Endodermal cell (in vitro differentiated cells): ENCODE data around the gene GRIK3. TPM values are rescaled to one million over a fixed set of nuclear protein-coding genes. Genes with fewer than 3 reads are reported as not detected.

ENCODE experiments used
- DNase-seq: peaks from one replicate; pipeline ENCODE4 v3.0.0-alpha.2; 2017
- H3K27ac ChIP-seq: 2 replicates; pipeline ENCODE4 v1.5.1; 2013; ENCODE audit warnings: mild to moderate bottlenecking, low read depth, low read length, moderate library complexity
- H3K27me3 ChIP-seq: 2 replicates; pipeline ENCODE4 v1.6.1; 2013; ENCODE audit warnings: mild to moderate bottlenecking, low read length, moderate library complexity; ENCODE audit not compliant: insufficient read depth, control insufficient read depth, poor library complexity, severe bottlenecking
- H3K36me3 ChIP-seq: 2 replicates; pipeline ENCODE4 v1.7.0; 2013; ENCODE audit warnings: mild to moderate bottlenecking, low read length, moderate library complexity; ENCODE audit not compliant: control insufficient read depth, insufficient read depth
- H3K4me1 ChIP-seq: one replicate; pipeline ENCODE4 v1.7.0; 2013; ENCODE audit warnings: low read length; ENCODE audit not compliant: control insufficient read depth, insufficient read depth
- H3K4me3 ChIP-seq: 2 replicates; pipeline ENCODE4 v1.5.1; 2013; ENCODE audit warnings: mild to moderate bottlenecking, low read length, moderate library complexity
- H3K9ac ChIP-seq: 2 replicates; pipeline ENCODE4 v1.6.1; 2013; ENCODE audit warnings: mild to moderate bottlenecking, low read length, moderate library complexity; ENCODE audit not compliant: poor library complexity, severe bottlenecking; ENCODE audit errors: extremely low read depth
- H3K9me3 ChIP-seq: 2 replicates; pipeline ENCODE4 v1.6.1; 2013; ENCODE audit warnings: mild to moderate bottlenecking, low read length, moderate library complexity; ENCODE audit not compliant: control insufficient read depth
- H3K27ac Mint-ChIP-seq: 2 replicates; pipeline ENCODE4 v1.8.0; 2020; ENCODE audit warnings: mixed read lengths
- H3K27me3 Mint-ChIP-seq: 2 replicates; pipeline ENCODE4 v1.8.0; 2021; ENCODE audit warnings: mild to moderate bottlenecking, mixed read lengths; ENCODE audit not compliant: insufficient read depth
- H3K36me3 Mint-ChIP-seq: 2 replicates; pipeline ENCODE4 v1.8.0; 2020; ENCODE audit warnings: low read depth, mixed read lengths
- H3K4me1 Mint-ChIP-seq: 2 replicates; pipeline ENCODE4 v1.8.0; 2020; ENCODE audit warnings: mixed read lengths
- H3K4me3 Mint-ChIP-seq: 2 replicates; pipeline ENCODE4 v1.8.0; 2020; ENCODE audit warnings: mild to moderate bottlenecking, moderate library complexity, mixed read lengths
- H3K9me3 Mint-ChIP-seq: 2 replicates; pipeline ENCODE4 v1.8.0; 2020; ENCODE audit warnings: mild to moderate bottlenecking, mixed read lengths
- CTCF ChIP-seq: fragments of 200-600 bp; sonication (generic); conservative IDR thresholded peaks from 2 replicates; pipeline ENCODE4 v1.5.0; 2021; ENCODE audit warnings: antibody characterized with exemption, mild to moderate bottlenecking
- WGBS, 2 experiments: methylation state at CpG; one replicate each; pipeline versions ENCODE4 v1.1.5 to v1.1.7; 2013; ENCODE audit warnings: missing lambda C conversion rate in 2 of 2, mixed read lengths in 1 of 2; ENCODE audit not compliant: insufficient coverage in 1 of 2, insufficient read length in 1 of 2; 5-methylcytosine and 5-hydroxymethylcytosine counted together
- total RNA-seq, 2 donors: library from RNA; stranded (reverse); fragmentation: NEBNext Ultra II Directional in 1 of 2; extraction: Animal tissue kit (Norgen Biotek cat#: 25700) in 1 of 2; gene quantifications; 2 replicates in 1 of 2; 3 replicates in 1 of 2; pipeline ENCODE4 v1.2.1, GENCODE V29; 2021

Gene GRIK3
- total RNA-seq, 2 donors from 2014 or later, result 13.4 to 32.4 TPM

DNA sequence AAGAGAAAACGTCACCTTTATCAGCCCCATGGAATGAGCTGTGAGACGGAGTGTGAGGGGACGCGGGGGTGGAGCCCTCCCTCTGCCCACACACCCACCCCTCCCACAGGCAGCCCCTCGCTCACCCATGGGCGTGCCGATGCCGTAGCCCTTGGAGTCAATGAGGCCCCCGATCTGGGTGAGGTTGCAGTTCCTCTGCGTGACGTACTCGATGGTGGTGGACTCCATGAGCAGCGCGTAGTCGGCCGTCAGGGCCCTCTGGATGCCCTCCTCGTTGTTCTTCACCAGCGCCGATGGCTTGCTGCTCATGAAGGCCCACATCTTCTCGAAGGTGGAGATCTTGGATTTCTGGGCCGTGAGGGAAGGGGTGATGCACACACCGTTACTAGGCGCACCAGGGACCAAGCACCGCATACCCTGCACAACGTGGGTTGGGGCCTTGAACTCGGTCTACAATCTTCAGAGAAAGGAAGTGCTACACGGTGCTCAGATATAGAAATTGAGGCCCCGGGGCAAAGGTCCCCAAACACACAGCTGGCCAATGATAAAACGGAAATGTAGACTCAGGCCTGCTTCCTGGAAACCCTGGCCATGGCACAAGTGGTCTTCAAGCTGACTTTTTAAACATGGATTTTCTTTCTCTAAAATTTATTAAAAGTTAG, 228.2 kb downstream of the GRIK3 start:
- Histone ChIP-seq H3K4me1 (no peaks in the 10 kb centered on the region), H3K9ac (no peak overlapping the region), H3K36me3 (no peaks in the 10 kb centered on the region), H3K9me3 (no peaks in the 10 kb centered on the region), H3K4me3 (no peak overlapping the region), H3K27me3 (no peaks in the 10 kb centered on the region), H3K27ac (no peak overlapping the region)
- 93 to 95% methylated on average over 25 to 29 of the region's 29 CpGs for WGBS, 2 experiments
- no peak overlapping the region for H3K4me3 Mint-ChIP-seq
- peaks cover 6% of the 10 kb centered on the region for H3K4me1 Mint-ChIP-seq
- no peaks in the 10 kb centered on the region for H3K9me3 Mint-ChIP-seq
- H3K27me3 Mint-ChIP-seq, result peaks cover 5% of the 10 kb centered on the region
- peaks cover 7% of the 10 kb centered on the region for H3K36me3 Mint-ChIP-seq
- DNase-seq, result no peak
- TF ChIP-seq CTCF, result no peak
- no peak overlapping the region for H3K27ac Mint-ChIP-seq

DNA sequence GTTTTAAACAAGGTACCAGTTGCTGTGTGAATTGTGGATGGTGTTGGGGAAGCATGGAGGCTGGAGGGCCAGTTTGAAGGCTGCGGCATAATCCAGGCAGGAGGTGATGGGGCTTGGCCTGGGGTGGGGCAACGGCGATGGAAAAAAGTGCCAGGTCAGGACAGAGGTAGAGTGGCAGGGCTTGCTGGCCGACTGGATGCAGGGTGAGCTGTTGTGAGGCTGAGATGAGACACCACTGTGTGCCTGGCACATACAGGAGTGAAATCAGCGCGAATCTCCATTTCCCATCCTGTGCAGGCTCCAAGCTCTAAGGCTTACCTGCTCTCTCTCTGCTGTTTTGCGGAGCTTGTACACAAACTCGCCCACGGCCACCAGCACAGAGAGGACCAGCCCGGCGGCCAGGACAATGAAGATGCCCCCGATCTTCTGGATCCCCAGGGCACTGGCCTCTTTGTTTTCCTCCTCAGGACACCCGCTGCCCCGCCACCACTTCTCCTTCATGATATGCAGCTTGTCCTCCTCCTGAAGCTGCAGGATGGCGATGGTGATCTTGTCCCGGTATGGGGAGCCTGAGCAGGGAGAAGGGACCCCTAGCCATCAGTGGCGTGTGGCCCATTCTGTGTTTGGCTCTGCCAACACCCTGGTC, 229.5 kb downstream of the GRIK3 start:
- no peaks in the 10 kb centered on the region for H3K4me1 ChIP-seq
- no peak overlapping the region for H3K4me3 ChIP-seq
- 92 to 100% methylated on average over 7 to 17 of the region's 17 CpGs for WGBS, 2 experiments
- peaks cover 7% of the 10 kb centered on the region for H3K36me3 Mint-ChIP-seq
- H3K27me3 ChIP-seq, result no peaks in the 10 kb centered on the region
- no peak for DNase-seq
- H3K9ac ChIP-seq, result no peak overlapping the region
- H3K9me3 ChIP-seq, result no peaks in the 10 kb centered on the region
- TF ChIP-seq CTCF, result no peak
- no peak overlapping the region for H3K27ac Mint-ChIP-seq
- H3K27ac ChIP-seq, result no peak overlapping the region
- H3K9me3 Mint-ChIP-seq, result no peaks in the 10 kb centered on the region
- peaks cover 7% of the 10 kb centered on the region for H3K27me3 Mint-ChIP-seq
- H3K4me1 Mint-ChIP-seq, result peaks cover 6% of the 10 kb centered on the region
- H3K36me3 ChIP-seq, result no peaks in the 10 kb centered on the region
- no peak overlapping the region for H3K4me3 Mint-ChIP-seq

DNA sequence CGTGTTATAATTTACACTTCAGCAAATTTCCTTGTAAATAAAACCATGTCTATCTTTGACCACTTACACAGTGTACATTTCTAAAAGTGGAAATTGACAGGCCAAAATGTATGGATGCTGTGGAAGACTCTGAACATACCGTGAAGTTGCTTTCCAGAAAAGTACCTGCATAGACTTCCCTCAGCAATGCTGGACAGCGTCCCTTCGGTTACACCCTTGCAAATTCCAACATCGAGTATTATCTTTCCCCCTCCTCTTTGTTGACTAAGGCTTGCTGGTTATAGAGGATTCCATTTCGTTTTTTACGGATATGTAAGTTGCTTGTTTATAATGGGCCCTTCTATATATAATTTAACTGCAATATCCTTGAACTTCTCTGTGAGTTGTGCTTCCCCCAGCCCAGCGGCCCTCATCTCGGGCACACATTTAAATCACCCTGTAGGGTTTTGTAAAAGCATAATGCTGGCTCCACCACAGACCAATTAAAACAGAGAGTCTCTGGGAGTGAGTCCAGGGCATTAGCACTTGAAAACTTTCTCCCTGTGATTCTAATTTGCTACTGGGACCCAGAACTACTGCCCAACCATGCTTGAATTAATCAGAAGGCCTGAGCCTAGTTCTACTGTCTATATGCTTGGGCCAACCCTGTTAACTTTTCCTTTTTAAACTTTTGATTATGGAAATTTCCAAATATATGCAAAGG, 230.3 kb downstream of the GRIK3 start:
- Mint-ChIP-seq H3K4me1 (peaks cover 6% of the 10 kb centered on the region), H3K9me3 (no peaks in the 10 kb centered on the region), H3K27me3 (peaks cover 7% of the 10 kb centered on the region), H3K36me3 (peaks cover 7% of the 10 kb centered on the region), H3K4me3 (no peak overlapping the region), H3K27ac (no peak overlapping the region)
- 60 to 79% methylated on average over 3 to 7 of the region's 9 CpGs for WGBS, 2 experiments
- DNase-seq, result no peak
- Histone ChIP-seq H3K9ac (no peak overlapping the region), H3K9me3 (no peaks in the 10 kb centered on the region), H3K4me1 (no peaks in the 10 kb centered on the region), H3K36me3 (no peaks in the 10 kb centered on the region), H3K4me3 (no peak overlapping the region), H3K27ac (no peak overlapping the region), H3K27me3 (no peaks in the 10 kb centered on the region)
- no peak for TF ChIP-seq CTCF
